DMS153 treated with DMSO at 0.1 percent for 48 hours (cell line): ENCODE data around the gene MAP2.

Experiments
- DNase-seq: peaks from one replicate; lab custom pipeline; 2025; ENCODE audit not compliant: unreplicated experiment; lab: John Stamatoyannopoulos, UW

MAP2 gene

DNA sequence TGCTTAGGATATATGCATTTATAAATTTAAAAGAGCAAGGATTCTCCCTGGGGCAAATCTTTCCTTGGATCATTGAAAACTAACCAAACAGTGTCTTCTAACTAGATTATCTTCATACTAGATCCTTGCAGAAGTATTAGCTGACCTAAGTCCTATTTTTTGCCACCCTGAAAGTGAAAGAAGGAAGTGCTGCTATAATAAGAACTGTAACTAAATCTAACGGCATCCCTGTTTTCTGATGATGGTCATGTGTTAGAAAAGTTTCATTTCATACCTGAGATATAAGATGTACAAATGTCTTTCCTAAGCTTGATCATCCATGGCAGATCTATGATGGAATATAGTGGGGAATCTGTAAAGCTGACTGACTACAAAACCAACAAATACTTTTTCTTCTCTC is 102.7 kb downstream of the MAP2 start:
- no peak for DNase-seq

GRCh38 chr2:209529579-209529978 is 105.7 kb downstream of the MAP2 start:
- no peak for DNase-seq

DNA sequence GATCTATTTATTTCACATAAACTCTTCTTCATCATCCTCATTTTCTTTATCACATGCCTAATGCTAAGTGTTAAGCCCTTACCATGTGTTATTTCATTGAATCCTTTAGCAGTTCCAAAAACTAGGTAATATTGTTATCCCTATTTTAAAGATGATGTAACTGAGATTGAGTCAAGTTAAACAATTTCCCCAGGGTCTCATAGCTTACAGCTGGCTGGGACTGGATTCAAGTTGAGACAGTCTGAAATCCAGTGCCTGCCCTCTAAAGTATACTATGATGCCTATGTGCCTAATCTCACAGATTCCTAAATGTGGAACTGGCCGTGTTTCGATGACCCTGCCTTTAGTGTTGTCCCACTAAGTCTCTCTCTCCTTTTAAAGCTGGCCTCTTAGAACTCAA is 108.5 kb downstream of the MAP2 start:
- DNase-seq, result no peak

DNA sequence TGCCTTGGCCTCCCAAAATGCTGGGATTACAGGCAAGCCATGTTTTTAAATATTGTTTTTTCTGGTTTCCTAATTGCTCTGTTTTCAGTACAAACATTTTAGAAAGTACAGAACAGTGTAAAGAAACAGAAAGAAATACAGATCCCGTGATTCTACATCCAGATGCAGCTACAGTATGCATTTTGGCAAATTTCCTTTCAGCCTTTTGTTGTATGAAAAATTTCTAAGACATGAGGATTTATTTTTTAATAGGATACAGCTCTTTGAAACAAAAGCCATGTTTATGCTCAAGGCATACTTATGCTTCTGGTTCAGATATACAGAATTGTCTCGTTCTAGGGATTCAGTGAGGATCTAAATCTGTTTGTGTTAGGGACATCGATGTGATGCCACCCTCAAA is 109.5 kb downstream of the MAP2 start:
- DNase-seq, result no peak

- no peak for DNase-seq
Observed at GRCh38 chr2:209534228-209534627, 110.4 kb downstream of the MAP2 start.

GRCh38 chr2:209536363-209536762 is 112.5 kb downstream of the MAP2 start:
- no peak for DNase-seq

DNA sequence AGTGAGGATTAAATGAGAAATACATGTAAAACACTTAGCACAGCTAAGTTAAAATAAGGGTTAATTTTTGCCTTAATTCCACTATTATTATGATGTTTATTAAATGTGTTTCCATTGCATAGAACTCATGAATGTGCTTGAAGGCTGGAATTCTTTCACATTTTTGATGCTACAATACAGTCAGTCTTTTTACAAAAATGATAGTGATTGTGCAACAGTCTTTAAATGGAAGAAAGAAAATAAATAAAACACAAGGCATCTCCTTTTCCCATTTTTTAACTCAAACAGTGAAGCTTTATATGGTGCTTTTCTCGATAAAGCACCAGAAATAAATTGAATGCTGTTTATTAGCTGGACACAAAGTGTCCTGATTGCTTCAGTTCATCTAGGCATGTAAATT is 123.9 kb downstream of the MAP2 start:
- DNase-seq, result no peak

DNA sequence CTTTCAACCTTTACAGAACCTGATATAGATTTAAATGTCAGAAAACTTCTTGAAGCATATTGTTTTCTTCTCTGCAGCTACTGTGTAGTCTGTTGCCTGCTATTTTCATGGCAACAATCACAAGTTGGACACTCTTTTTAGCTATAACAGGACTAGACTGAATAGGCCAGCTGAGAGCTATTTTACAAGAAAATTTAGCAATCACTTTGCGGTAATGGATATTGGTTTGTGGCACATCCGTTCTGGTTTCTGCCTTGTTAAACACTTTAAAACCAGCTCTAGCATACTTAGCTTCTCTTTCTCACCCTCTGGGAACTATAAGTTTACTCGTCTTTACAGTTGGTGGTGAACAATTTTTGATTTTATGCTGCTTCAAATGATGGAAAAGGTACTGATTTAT is 125.7 kb downstream of the MAP2 start:
- DNase-seq, result no peak

GRCh38 chr2:209553913-209554312 is 130.1 kb downstream of the MAP2 start:
- no peak for DNase-seq

DNA sequence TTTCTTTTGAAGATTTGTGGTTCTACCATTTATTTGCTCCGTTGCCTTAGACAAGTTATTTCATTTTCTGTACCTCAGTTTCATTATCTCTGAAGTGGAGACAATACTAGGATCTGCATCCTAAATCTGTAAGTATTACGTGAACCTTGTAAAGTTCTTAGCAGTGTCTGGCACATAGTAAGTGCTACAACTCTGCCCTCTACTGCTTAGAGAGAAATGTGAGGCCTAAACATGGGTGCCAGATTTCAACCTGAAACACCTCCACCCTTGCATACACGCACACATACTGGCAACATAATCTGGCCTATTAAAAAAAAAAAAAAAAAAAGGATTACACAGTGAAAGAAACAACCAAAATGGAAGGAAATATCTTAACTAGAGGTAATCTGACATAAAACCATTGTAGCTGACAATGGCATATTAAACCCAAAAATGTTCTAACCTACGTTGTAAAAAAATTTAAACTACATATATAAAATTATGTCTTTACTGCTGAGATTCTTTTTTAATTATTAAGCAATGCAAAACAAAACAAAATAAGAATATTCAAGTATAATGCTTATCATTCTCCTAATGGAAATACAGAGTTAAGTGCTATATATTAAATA is 132.6 kb downstream of the MAP2 start:
- DNase-seq, result no peak

DNA sequence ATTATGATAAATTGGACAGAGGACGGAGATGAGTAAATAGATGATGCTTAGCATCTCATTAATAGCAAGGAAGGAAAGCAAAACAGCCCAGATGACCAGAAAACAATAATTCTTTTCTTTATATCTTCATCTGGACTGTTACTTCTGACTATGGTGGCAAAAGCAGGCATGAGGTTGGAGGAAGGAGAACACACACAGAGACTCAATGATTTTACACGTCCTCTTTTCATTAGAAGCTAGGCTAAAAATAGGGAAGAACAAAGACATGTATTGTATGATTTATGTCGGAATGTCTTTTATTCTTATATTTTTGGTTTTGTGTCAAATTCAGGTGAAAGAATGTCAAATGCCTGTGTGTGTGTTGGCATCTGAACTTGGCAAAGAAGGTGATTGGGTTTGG is 137.1 kb downstream of the MAP2 start:
- no peak for DNase-seq

GRCh38 chr2:209563453-209563852 is 139.6 kb downstream of the MAP2 start:
- no peak for DNase-seq

DNA sequence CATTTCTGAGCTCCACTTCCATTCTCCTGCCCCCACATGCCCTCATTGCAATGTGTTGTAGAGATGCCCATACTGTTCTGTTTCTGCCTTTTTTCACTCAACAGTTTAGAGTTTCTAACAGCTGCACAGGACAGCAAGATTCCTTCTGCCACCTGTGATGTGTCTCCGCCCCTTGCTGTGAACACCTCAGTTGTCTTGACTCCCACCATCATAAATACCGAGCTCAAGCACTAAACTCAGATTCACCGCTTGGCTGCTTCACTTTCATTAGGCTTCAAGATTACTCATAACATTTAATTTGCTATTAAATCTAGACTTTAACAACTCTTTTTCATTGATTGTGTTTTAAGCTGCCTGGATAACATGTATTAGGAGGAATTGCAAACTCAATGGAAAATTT is 141.0 kb downstream of the MAP2 start:
- no peak for DNase-seq

GRCh38 chr2:209565896-209566582 is 142.2 kb downstream of the MAP2 start:
- no peak for DNase-seq

- no peak for DNase-seq
Observed at GRCh38 chr2:209570194-209570593, 146.3 kb downstream of the MAP2 start.

DNA sequence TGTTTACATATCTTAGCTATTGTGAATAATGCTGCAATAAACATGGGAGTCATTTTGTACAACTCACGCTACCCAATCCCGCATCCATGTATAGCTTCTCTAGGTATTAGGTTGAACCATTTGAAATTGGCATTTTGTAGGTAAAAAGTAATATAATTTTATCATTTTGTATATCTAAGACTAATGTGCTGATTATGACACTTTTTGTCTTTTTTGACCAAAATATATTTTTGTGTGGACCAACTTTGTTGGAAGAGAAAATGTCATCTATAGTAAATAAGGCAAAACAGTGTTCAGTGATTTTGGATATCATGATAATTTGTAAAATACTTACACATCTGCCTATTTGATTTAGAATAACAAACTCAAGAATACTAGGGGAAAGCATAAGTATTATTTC is 150.7 kb downstream of the MAP2 start:
- DNase-seq, result no peak

DNA sequence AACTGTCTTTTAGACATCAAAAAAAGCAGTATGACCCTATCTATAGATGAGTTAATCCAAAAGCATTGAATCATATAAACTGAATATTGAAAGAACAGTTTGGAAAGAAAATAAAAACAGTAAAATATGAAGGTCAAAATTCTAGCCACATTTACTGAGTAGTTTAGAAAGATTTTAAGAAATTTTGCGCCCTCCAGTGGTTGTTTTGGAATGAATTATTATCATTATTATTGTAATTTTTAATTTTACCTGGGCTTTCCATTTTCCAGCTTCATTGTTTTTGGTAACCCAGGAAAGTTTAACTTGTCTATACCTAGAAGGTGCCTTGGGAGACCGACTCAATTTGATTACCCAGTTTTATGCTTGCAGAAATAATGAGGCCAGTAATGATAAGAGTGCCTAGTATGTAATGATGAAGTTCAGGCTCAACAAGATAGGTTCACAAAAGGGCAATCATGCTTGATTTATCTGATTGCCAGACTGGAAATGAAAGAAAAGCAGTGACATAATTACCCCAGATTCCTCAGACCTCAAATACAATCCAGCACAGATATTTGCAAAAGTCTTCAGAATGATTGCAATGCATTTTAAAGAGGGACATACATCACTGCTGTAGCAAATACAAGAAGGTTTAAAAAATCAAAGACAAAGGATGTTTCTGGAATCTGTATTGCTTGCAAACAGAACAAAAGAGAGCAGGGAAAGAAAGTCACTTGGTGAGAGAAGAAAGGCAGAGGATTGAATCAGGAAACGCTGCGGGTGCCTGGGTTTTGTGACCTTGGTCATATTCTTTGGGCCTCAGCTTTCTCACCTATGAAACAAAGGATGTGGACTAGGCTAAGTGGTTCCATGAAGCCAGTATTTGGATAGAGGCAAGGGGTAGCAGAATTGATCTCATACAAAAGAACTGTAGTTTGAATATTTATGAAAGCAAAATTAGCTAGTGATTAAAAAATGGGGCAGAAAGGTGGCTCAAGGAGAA is 153.8 kb downstream of the MAP2 start:
- peak; percentile 23 for DNase-seq

- DNase-seq, result no peak
Observed at GRCh38 chr2:209578394-209579001, 154.7 kb downstream of the MAP2 start.

GRCh38 chr2:209579230-209579749 is 155.4 kb downstream of the MAP2 start:
- DNase-seq, result peak; percentile 31

DNA sequence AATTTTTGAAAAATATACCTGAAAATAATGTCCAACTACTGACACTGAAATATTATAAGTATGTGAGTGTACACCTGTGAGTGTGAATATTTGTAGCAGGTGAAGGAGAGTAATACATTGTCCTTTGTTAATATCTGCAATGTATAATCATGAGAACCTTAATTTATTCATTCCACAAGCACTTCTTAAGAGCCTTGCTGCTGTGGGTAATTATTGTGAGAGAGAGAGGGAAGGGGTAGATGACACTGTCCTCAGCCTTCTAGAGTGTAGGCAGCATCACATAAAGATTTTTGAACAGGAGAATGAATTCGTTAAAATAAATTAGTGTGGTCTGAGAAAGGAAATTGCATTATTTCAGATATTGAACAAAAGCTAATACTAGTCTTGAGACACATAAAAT is 157.2 kb downstream of the MAP2 start:
- DNase-seq, result no peak

GRCh38 chr2:209582281-209582680 is 158.4 kb downstream of the MAP2 start:
- no peak for DNase-seq
